HT-29 (cell line): Measurements from ENCODE around the gene RBSN. TPM values are rescaled to one million over a fixed set of nuclear protein-coding genes. Genes with fewer than 3 reads are reported as not detected.
"Not testable (repeated sequence)": the region's sequence is repeated elsewhere in the genome, so short reads cannot be mapped to it uniquely, and the experiment has no call there.

ENCODE experiments used
- DNase-seq: peaks from one replicate; pipeline ENCODE4 v3.0.0-alpha.2; 2015; ENCODE audit warnings: low spot score
- total RNA-seq: library from RNA; depleted of rRNA; stranded (reverse); fragments of >200 nt; shearing (Covaris generic); gene quantifications from 2 replicates; pipeline ENCODE4 v1.2.3, GENCODE V29; 2014; rRNA removed

The RBSN gene
- total RNA-seq, result 5.6 and 5.8 TPM in 2 replicates

DNA sequence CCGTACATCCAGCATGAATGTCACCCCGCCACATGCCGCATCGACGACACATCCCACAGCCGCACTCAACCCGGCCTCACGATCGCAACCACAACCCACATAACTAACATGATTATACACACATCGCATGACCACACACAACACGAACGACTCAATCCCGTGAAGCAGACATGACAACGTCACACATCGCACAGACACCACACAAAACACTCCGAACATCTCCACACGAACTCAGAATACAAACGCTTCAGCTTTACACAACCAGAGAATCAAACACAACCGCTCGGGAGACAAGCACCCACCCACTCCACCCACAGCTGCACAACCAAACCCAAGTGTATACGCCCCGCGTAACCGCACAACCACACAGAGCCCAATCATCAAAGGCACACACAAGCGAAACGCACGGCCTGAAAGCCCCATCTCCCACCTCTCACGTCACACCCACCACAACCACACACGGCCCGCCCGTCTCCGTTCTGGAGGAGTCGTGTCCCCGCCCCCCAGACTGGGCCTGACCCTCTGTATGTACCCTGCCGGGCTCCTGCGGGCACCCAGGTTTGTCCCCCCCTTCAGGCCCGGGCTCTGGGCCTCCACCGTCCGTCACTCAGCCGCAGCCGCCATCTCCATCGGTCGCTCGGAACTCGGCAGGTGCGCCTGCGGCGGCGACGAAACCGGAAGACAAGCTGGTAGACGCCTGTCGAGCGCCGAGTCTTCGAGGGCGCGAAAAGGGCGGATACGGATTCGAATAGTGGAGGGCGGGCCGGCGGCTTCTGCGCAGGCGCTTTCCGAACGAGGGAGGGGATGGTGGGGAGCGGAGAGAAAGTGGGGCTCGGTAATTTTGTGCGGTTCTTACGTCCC is at the start of gene RBSN:
TSS of gene RBSN (minus strand) at position 646 of the 861 bp plus-strand sequence. CDS start 3,028 bp downstream, outside the sequence.
- peak; percentile 86 for DNase-seq

DNA sequence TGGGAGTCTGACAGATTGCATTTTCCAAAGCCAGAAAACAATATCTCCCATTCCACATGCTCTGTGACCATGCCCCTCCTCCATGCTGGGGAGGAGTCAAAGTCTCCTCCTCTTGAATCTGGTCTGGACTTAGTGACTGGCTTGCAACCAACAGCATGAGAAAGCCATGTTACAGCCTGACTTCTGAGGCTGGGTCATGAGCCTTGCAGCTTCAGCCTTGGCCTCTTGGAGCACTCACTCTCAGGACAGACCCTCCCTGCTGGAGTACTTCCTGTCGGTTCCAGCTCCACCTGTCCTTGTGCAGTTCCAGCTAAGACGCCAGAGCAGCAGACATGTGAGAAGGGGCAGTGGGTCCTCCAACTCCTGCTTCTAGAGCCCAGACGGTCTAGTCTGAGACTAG is 49.7 kb upstream of the RBSN start:
- DNase-seq, result peak; percentile 51

DNA sequence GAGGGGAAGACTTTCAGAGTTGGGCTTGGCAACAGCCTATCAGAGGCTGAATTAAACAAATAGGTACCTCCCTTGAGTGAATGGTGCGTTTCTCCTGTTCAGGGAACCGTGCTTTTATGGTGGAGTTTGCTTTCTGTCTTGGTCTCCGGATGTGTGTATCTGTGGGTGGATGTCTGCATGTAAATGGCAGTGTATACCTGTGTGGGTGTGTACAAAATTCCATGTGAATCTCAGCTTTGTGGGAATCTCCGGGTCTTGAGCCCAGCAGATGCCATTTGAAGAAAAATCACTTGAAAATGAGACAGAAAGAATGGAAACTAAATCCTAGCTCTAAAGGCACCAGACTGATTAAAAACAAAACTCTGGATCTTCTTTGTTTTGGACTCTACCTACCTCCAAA is 37.9 kb upstream of the RBSN start:
- not testable (repeated sequence) for DNase-seq

DNA sequence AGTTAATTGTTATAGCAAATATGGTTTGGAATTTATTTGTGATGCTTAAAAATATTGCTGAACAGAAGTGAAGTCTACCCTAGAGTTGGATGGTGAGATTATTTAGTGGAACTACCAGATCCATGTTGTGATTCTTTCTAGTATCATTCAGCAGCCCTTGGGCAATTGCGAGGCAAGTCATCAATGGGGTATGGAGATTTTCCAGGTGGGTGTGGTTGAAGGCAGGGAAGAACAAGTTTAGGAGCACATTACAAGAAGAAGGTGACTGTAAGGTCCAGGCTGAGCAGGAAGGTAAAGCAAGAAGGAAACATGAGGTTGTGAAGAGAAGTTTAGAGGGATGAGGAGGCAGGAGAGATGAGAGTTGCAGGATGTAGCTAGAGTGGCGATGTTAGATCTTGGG is 36.0 kb upstream of the RBSN start:
- not testable (repeated sequence) for DNase-seq

DNA sequence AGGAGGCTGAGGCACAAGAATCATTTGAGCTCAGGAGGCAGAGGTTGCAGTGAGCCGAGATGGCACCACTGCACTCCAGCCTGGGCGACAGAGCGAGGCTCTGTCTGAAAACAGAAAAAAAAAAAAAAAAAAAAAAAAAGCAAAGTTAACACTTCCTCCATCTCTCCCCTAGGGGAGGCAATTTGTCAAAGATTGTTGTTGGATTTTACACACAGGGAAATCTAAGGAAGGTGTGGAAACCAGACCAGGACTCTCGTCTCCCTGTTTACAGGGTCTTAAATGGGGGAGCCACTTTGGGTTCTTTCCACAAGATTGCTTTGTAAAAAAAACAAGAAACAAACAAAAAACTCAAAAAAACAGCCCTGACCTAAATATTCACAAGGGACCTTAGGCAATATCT is 29.5 kb upstream of the RBSN start:
- not testable (repeated sequence) for DNase-seq

DNA sequence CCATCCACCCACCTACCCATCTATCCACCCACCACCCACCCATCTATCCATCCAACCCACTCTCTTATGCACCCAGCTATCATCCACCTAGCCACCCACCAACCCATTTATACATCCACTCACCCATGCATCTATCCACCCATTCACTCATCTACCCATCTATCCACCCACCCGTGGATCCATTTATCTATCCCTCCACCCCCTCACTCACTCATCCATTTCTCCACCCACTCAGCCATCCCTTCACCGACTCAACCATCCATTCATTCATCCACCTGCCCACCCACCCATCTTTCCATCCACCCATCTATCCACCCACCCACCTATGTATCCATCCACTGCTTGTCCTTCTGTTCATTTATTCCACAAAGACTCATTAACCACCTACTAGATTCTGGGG is 28.0 kb upstream of the RBSN start:
- DNase-seq, result not testable (repeated sequence)

DNA sequence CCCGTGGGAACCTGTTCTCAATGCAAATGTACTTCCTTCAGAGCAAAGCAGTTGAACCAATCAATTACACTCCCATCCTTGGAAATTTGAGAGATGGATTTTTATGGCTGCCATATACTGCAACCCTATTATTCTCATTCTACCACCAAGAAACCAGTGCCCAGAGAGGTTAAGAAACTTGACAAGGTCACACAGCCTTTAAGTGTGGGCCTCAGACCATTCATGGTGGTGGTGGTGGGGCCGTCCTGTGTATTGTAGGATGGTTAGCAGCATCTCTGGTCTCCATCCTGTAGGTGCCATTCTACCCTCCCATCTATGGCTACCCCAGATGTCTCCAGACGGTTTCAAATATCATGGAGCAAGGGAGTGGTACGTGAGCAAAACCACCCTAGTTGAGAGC is 23.4 kb upstream of the RBSN start:
- no peak for DNase-seq

DNA sequence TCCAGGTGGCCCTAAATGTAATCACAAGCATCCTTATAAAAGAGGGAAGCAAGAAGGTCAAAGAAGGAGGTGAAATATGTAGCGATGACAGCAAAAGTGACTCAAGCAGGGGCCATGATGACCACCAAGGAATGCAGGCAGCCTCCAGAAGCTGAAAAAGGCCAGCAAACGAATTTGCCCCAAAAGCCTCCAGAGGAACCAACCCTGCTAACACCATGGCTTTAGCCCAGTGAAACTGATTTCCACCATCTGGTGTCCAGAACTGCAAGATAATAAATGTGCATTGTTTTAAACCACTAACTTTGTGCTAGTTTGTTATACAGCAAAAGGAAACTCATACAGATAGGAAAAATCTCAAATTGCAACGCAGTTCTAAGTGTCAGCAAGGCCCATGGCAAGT is 23.0 kb upstream of the RBSN start:
- DNase-seq, result no peak

DNA sequence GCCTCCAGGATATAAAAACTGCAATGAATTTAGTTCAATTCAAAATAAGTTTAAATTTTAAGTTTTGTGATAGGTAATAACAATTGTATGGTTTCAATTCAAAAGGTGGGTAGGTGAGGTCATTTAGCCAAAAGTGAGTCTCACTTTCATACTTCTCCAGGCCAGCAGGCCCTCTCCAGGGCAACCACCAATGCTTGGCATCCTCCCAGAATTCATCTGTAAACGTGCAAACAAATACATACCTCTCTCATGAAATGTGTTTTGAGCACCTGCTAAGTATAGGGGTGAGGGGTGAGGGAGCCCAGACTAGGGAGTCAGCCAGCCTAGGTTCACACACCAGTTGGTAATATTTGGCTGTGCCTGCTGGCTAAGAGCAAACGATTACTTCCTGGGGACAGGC is 22.0 kb upstream of the RBSN start:
- DNase-seq, result no peak

DNA sequence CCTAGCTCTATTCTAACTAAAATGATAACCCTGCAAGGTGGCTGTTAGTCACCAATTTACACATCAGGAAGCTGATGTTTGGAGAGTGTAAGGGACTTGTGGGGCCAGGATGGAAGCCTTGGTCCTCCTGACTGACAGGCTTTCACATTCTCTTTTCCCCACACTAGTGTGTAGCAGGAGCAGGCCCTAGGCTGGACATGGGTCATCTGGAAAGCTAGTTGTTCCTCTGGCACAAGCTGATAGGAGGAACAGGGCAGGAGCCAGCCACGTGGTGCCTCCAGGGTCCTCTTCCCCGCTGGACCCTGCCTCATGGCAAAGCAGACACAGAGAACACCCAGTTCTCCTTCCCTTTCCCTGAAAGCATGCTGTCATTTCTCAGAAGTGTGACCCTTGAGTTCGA is 18.1 kb upstream of the RBSN start:
- DNase-seq, result no peak

DNA sequence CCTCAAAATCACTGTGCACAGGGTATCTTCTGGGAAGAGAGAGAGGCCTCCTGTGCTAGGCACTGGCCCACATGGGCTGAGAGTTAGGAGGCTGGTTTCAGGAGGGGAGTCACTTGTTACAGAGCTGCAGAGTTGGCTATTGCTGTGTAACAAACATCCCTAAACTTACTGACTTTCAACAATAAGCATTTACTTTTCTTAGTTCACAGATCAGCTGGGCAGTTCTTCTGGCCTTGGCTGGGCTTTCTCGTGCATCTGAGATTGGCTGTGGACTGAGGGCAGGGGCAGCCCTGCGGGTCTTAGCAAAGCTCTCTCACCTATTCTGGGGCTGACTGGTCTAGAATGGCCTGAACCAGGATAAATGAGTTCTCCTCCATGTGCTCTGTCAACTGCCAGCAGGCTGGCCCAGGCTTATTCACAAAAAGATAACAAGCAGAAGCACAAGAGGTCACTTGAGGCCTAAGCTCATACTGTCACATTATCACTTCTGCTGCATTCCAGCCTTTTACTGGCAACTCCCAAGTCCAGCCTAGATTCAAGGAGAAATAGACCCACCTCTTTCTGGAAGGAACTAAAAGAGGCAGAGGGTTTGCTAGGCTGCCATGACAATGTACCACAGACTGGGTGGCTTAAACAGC is 17.2 kb upstream of the RBSN start:
- no peak for DNase-seq

DNA sequence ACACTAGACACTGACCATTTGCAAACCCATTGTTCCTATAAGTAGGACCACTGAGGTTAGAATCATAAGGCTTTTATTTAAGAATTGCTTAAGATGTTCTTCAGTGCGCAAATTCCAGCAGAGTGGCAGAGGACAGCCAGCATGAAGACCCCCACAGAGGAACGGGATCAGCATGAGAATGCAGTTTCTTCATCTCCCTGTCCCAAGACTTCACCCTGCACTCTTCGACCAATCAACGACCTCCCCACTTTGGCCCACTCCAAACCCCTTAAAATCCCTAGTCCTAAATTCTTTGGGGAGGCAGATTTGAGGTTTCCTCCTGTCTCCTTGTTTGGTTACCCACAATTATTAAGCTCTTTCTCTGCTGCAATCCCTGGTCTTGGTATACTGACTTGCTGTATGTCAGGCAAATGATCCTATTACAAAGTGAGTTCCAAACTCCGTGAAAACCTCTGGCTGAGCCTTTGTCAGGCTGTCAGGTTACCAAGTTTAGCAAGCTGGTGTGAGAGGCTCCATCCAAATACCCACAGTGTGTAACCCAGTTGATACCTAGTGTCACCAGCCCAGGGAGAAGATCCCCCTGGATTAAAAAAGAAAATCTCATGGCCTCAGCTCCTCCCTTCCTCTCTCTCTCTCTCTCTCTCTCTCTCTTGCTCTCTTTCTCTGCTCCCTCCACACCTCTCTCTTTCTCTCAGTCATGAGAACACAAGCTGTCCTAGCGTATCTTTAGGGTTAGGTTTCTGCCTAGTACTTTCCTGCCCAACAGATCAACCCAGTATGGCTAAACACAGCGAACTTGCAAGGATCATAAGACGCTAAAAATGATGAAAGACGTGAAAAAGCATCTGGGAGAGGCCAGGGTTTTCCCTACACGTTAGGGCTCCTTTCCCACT is 15.8 kb upstream of the RBSN start:
- DNase-seq, result no peak

DNA sequence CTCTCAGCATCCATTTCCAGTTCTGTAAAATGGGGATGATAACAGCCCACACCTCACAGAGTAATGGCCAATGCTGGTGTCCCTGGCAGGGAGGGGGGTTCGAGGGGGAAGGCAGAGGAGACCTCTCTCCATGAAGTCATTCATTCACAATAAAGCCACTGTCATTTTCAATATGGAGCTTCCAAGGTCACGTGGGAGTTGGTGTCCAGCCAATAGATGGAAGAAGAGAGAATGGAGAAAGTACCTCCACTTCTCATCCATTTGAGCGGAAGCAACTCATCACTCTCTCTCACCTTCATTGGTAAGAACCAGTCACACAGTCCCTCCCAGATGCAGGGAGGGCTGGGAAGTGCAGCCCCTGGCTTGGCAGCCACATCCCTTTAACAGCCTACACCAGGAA is 14.9 kb upstream of the RBSN start:
- no peak for DNase-seq

DNA sequence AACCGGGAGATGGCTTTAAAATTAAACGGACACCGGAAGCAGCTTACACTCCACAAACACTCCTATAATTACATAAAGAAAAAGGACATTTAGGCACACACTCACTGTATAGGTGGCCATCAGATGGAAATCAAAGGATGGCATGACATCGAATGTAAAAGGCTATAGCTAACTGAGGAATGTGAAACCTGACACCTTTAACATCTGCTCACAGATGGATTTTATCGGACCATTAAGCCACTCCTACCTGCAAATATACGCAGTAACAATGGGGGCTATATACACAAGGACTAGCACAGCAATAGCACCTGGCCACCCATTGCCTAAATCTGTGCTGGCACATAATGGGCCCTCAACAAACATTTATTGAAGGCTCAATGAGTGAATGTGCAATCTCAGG is 14.5 kb upstream of the RBSN start:
- DNase-seq, result no peak

DNA sequence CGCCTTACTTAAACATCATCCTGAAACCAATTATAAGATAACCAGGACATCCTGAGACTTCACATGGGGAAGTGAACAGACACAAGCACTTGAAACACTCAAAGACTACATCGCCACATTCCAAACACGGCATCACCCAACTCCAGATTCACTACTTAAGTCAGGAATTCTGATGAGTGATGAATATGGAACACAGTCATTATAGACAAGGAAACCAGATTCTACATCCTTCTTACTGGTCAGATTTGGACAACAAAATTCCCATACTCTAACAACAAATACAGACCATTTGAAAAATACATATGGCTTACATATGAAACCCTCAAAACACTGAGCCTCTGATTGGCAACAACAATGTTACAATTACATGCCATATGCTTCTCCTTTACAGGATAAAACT is 13.1 kb upstream of the RBSN start:
- no peak for DNase-seq

DNA sequence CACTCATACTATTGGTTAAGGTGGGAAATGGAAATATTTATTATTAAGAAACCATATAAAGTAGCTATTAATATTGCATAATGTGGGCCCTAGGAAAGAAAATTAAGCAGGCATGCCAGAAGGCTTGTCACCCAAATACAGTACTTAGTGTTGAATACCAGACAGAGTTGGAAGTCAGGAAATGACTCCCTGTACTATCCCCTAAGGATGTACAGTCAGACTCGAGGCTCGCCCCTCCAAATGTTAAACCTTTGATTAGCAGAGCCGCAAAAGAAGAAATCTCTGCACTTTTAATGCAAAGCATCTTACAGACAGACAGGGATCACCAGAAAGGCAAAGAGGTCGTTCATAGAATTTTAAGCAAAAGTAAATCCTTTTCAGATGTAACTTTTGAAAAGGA is 11.3 kb upstream of the RBSN start:
- no peak for DNase-seq

DNA sequence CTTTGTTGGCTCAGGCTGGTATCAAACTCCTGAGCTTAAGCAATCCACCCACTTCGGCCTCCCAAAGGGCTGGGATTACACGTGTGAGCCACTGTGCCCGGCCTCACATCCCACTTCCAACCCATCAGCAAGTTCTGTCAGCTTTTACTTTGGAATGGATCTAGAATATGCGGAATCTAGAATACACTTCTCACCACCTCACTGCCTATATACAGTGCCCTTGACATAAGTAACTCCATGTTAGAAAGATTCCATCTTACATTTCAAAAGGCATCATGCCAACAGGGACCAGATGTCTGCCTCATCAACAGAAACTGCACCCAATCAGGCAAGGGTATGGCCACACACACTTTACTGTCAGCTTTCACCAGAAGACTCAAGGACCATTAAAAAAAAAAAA is 9.9 kb upstream of the RBSN start:
- DNase-seq, result no peak

DNA sequence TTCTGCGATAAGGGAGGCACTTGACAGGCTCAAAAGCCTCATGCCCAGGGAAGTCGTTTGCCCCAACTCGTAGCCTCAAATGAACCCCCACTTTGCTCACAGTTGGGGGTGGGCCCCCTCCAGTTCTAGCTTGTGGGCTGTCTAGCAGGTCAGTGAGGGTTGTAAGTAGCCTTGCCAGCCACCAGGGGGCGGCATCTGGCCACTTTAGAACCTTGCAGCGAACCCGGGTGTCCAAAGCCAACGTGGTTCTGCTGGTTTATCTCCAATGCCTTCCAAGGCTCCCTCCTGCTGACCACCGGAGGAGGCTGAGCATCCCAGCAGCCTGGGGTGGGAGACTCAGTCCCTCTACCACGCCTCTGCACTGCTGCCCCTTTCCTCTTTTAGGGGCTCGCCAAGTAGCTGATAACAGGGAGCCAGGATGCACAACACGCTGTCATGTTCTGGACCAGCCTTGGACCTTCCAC is 9.2 kb upstream of the RBSN start:
- DNase-seq, result peak; percentile 48

DNA sequence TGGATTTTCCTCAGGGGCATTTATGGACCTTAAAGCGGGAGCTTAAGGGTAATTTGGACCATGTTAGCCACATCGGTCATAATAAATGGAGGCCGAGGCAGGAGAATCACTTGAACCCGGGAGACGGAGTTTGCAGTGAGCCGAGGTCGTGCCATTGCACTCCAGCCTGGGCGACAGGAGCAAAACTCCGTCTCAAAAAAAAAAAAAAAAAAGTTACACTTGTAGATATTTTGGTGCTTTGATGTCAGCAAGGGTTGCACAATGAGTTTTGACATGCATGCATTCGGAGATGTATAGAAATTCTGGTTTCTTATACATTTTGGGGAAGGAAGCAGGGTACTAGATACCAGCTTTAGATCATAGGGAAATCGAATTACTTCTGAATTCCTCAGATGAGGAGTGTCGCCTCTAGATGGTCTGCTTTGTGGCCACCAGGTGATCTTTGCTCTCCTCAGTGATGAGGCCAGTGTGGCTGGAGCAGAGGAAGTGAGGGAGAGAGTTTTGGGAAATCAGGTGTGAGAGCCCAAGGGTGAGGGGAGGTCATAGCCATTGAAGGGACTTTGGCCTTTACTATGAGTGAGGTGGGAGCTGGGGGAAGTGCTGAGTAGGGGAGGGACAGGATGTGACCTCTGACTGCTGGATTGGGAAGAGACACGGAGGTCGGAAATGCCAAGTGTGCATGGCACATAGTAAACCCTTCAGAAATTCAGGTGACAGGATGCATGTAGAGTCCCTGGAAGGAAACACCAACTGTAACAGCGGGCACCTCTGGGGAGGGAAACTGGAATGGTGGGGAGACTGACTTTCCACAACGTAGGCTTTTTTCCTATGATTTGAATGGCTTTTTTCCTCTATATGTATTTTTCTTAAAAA is 8.4 kb upstream of the RBSN start:
- no peak for DNase-seq

DNA sequence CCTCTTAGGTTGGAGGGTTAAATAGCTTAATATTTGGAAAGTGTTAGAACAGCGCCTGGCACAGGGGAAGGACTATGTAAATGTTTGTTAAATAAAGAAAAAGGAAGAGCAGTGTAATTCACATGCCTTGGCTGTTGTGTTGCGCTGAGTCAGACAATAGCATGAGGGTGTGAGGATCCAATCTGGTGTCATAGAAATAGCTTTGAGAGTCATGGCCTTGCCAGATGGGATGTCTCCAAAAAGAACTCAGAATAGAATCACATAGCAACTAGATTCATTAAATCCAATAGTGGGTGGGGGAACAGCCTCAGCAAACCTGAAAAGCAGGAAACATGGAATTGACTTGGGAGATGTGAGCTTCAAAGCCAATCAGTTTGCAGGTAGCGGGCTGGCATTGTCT is 3.9 kb upstream of the RBSN start:
- no peak for DNase-seq

DNA sequence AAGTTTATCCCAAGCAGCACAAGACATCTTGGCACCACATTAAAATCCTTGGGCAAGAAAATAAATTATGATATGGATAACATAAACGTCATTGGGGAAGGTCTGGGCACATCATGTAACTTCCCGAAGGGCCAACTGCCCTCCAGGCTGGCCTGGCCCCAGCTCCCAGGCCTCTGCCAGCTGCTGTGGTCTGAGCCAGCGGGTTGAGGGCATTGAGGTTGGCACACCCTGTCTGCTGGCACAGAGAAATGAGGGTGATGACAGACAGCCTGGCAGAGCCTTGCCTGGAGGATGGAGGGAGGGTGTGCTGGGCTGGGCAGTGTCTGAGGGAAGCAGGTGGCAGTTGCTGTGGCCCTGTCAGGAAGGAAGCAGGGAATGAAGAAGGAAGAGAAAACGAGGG is 3.3 kb upstream of the RBSN start:
- DNase-seq, result no peak
